T-helper 1 cell (primary cell): Measurements from ENCODE around the gene SYVN1.
"Not testable (repeated sequence)": the region's sequence is repeated elsewhere in the genome, so short reads cannot be mapped to it uniquely, and the experiment has no call there.

ENCODE experiments used
- DNase-seq, 5 donors: peaks; one replicate each; pipeline ENCODE4 v3.0.0-alpha.2; 2012 to 2020

The SYVN1 gene

GRCh38 chr11:65126624-65127274 is 7.6 kb downstream of the SYVN1 start:
- DNase-seq: no peak

- DNase-seq: no peak
Measured at GRCh38 chr11:65125197-65126056, 8.9 kb downstream of the SYVN1 start.

- DNase-seq: no peak
Measured at GRCh38 chr11:65124480-65125196, 9.7 kb downstream of the SYVN1 start.

GRCh38 chr11:65121865-65122696 is 12.2 kb downstream of the SYVN1 start, which contains the start of the genes FAU and MRPL49:
Gene FAU (minus strand): TSS chr11:65122134. CDS start chr11:65121813, 321 bp downstream.
Gene MRPL49 (plus strand): TSS chr11:65122321. CDS start chr11:65122347, 26 bp downstream.
- peak; percentile 98 to 99 (median 99) for DNase-seq

GRCh38 chr11:65121447-65121864 is 12.9 kb downstream of the SYVN1 start:
- peak in 1 of 5 donors; percentile 36 for DNase-seq

GRCh38 chr11:65120831-65121230 is 13.5 kb downstream of the SYVN1 start:
- no peak for DNase-seq

GRCh38 chr11:65119670-65119995 is 14.7 kb downstream of the SYVN1 start:
- no peak for DNase-seq

- DNase-seq: not testable (repeated sequence)
Measured at GRCh38 chr11:65118891-65119669, 15.2 kb downstream of the SYVN1 start.

- DNase-seq: no peak
Measured at GRCh38 chr11:65118097-65118837, 16.1 kb downstream of the SYVN1 start.

- peak; percentile 99 to 100 (median 99) for DNase-seq
Measured at GRCh38 chr11:65117206-65118096, 16.9 kb downstream of the SYVN1 start, which contains the start of gene ZNHIT2. Gene ZNHIT2 (minus strand): TSS chr11:65117701. CDS start chr11:65117653, 48 bp downstream.

- peak in 2 of 5 donors; percentile 55 to 76 for DNase-seq
Measured at GRCh38 chr11:65116370-65117205, 17.7 kb downstream of the SYVN1 start.

- no peak for DNase-seq
Measured at GRCh38 chr11:65115361-65116082, 18.8 kb downstream of the SYVN1 start.

- DNase-seq: no peak
Measured at GRCh38 chr11:65114538-65115171, 19.7 kb downstream of the SYVN1 start.

- no peak for DNase-seq
Measured at GRCh38 chr11:65113839-65114238, 20.5 kb downstream of the SYVN1 start.

- no peak for DNase-seq
Measured at GRCh38 chr11:65113361-65113756, 21.0 kb downstream of the SYVN1 start.

- DNase-seq: peak; percentile 53 to 78 (median 70)
Measured at GRCh38 chr11:65112546-65113360, 21.6 kb downstream of the SYVN1 start.
